ENCODE measurements around the gene PIGL.

PIGL gene

GRCh38 chr17:16346721-16347271 lies 129.8 kb downstream of the PIGL start:
- DNase-seq (ENCODE audit: low read depth, low spot score) = no peak
- H3K27ac ChIP-seq = no peak overlapping the region

- H3K27ac ChIP-seq = no peak overlapping the region
- no peak for DNase-seq (ENCODE audit: low read depth, low spot score)
Observed at GRCh38 chr17:16348586-16348985, 131.6 kb downstream of the PIGL start.

- DNase-seq (ENCODE audit: low read depth, low spot score) = no peak
- no peak overlapping the region for H3K27ac ChIP-seq
Observed at GRCh38 chr17:16349431-16349830, 132.4 kb downstream of the PIGL start.

DNA sequence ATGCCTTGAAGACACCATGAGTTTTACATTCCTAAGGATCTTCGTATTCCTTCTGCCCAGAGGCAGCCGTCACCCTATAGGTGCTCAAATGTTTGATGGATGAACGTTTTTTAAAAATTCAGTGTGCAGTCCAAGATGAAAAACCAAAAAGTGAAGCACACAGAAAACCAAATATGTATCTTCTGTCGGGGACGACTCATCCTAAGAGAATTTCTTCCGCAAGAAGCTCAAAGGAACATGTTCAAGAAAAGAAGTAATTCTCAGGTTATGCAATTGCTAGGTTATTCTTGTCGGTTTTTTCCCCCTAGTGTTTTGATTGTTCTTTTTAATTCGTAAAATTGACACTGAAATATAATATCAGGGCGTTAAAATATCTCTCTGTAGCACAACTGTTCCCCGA lies 134.8 kb downstream of the PIGL start:
- DNase-seq (ENCODE audit: low read depth, low spot score) = no peak
- no peak overlapping the region for H3K27ac ChIP-seq

GRCh38 chr17:16352303-16352666 lies 135.3 kb downstream of the PIGL start:
- H3K27ac ChIP-seq = no peak overlapping the region
- no peak for DNase-seq (ENCODE audit: low read depth, low spot score)

DNA sequence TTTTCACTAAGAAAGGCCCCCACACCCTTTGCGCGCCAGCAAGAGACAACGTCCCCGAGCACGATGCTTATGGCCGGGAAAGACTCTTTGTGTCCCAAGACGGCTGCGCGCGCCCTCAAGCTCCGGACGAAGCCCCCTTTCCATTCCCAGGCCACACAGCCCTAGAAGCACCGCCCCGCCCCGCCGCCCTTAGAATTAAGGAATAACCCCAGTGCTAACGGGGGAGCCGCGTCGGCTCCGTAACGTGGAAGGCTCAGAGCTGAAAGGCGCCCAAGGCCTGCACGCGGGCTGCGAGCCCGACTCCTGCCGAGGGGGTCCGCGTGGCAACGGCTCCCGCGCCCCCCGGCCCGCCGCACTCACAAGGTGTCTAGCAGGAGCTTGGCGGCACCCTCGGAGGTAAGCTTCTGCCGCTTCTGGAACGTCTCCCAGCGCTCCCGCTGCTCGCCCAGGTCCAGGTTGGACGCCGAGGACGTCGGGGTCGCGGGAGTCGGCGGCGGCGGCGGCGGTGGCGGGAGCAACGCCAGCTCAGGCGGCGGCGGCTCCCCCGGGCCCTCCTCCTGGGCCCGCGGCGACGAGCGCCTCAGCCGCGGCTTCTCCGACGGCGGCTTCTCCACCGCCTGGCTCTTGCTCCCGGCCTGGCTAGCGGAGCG lies 135.8 kb downstream of the PIGL start:
- no peak overlapping the region for H3K27ac ChIP-seq
- no peak for DNase-seq (ENCODE audit: low read depth, low spot score)

GRCh38 chr17:16353317-16354174 lies 136.5 kb downstream of the PIGL start, which contains the start of gene CENPV:
TSS of gene CENPV (minus strand) at chr17:16353469. CDS start at chr17:16353436, 33 bp downstream.
- no peak within 1 kb of the TSS for H3K27ac ChIP-seq
- no peak for DNase-seq (ENCODE audit: low read depth, low spot score)

DNA sequence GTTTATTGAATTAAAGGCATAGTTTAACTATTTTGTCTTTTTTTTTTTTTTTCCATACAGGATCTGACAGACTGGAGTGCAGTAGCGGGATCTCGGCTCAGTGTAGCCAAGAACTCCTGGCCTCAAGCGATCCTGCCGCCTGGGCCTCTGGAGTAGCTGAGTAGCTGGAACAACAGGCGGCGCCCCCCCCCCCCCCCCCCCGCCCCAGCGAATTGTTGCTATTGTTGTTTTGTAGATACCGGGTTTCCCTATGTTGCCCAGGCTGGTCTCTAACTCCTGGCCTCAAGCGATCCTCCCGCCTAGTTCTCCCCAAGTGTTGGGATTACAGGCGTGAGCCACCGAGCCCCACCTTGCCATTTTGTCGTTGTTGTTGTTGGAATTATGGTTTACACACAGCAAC lies 137.6 kb downstream of the PIGL start:
- DNase-seq (ENCODE audit: low read depth, low spot score) = no peak
- H3K27ac ChIP-seq = no peak overlapping the region

DNA sequence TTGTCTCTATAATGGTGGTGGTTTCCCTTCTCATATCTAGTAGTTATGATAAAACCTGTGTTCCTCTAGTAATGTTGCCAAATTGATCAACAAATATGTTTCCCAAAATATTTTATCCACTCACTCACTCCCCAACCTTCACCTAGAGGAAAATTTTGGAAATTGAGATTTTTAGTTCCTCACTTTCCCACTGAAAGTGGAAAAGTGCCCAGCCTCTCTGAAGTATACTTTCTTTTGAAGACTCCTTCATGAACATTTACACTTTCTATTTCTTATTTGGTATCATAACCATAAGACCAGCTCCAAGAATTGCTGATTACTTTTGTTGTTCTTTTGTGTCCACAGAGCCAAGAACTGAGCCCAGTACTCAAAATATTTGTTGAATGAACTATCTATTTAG lies 141.4 kb downstream of the PIGL start:
- no peak overlapping the region for H3K27ac ChIP-seq

DNA sequence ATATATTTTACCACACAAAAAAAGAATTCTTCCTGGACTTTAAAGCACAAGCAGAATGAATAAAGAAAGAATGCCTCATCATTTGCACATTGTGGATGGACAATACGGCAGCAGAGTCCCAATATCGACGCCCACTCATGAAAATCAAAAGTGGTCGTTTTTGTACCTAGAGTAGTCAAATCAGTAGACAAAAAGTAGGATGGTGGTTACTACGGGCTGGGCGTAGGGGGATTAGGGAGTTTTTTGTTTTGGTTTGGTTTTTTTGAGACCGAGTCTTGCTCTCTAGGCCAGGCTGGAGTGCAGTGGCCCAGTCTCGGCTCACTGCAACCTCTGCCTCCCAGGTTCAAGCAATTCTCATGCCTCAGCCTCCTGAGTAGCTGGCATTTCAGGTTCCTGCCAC lies 144.9 kb downstream of the PIGL start:
- H3K27ac ChIP-seq = no peak overlapping the region
- no peak for DNase-seq (ENCODE audit: low read depth, low spot score)

More for the DNA sequence above, 141.4 kb downstream of the PIGL start:
- DNase-seq (ENCODE audit: low read depth, low spot score) = no peak

DNA sequence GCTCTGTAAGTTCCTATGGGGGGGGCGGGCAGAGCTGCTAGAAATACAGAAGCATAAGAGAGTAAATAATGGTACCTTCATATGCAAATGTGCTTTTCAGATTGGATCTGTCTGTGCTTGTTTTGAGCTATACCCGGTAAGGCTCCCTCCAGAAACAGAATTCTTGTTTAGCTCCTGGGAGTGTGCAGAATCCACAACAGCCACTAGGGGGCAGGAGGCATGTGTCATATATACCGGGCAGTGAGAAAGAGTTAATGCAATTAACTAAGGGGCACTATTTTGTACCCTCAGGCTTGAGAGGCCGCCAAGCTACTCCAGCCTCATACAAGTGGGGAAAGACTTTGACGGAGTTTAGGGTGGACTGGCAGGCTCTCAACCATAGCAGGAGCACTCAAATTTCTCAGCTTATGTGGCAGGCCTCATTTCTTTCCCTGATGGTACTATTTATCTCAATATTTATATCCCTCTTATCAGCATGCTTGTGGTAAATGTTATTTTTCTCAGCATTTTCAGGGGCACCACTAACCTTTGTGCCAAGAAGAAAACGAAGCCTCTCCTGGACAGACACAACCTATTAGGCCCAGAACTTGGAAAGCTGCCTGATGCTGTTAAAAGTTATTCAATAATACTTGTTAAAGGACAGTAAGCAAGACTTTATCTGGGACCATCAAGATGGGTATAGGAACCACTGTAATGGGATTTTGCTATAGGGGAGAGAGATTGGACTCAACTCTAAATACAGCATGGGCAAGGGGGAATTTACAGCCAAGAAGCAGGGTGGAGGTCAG lies 146.9 kb downstream of the PIGL start:
- no peak overlapping the region for H3K27ac ChIP-seq
- no peak for DNase-seq (ENCODE audit: low read depth, low spot score)

GRCh38 chr17:16364625-16365024 lies 147.6 kb downstream of the PIGL start:
- no peak overlapping the region for H3K27ac ChIP-seq
- DNase-seq (ENCODE audit: low read depth, low spot score) = no peak

DNA sequence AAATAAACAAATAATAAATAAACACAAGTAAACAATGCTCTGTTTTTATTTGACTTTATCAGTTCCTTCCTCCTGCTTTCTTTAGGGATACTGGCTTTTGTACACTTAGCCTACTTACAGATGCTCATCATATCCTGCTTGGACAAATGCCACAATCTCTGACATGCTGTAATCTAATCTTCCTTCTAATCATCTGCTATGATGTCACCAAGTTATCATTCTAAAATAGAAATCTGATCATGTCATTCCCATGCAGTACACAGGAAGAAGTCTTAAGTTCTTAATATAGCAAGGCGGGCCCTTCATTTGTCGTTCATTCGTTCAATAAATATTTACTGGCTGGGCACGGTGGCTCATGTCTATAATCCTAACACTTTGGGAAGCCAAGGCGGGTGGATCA lies 154.7 kb downstream of the PIGL start:
- no peak for DNase-seq (ENCODE audit: low read depth, low spot score)
- no peak overlapping the region for H3K27ac ChIP-seq

DNA sequence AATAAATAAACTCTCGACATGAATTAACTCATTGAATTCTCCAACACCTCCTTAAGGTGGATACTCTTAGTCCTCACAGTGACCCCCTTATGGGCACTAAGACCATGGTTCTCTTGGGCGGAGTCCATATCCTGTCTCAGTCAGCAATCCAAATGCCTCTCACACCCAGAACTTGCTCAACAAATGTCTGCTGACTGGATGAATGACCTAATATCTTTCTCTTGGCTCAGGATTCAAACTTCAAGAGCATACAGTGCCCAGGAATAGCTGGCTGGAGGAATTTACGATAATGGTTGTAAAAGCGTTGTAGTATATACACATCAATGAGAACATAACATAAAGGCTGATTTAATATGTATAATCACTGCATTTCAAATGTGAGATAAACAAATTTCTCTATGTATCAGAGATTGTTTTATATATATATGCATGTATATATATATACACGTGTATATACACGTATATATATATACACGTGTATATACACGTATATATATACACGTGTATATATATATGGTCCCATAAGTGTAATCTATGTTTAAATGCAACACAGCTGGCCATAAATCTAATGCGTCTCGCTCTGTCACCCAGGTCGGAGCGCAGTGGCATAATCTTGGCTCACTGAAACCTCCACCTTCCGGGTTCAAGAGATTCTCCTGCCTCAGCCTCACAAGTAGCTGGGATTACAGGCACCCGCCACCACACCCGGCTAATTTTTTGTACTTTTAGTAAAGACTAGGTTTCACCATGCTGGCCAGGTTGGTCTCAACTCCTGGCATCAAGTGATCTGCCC lies 157.3 kb downstream of the PIGL start:
- H3K27ac ChIP-seq = peak overlapping the region; percentile 5
- DNase-seq (ENCODE audit: low read depth, low spot score) = peak; percentile 51

Data from epithelial cell of prostate (primary cell).